ENCODE results near the gene CCDC85C.

- TF ChIP-seq CTCF (IDR thresholded peaks at IDR 0.05 in 8 of 11, conservative IDR thresholded peaks at IDR 0.05 in 3 of 11) (no peak), POLR2A (IDR thresholded peaks at IDR 0.05) (no peak)
These were observed 67.9 kb downstream of the CCDC85C start for GRCh38 chr14:99535908-99536778.

All from spleen (tissue), 7 donors.